ENCODE data around the gene IL5.

DNA sequence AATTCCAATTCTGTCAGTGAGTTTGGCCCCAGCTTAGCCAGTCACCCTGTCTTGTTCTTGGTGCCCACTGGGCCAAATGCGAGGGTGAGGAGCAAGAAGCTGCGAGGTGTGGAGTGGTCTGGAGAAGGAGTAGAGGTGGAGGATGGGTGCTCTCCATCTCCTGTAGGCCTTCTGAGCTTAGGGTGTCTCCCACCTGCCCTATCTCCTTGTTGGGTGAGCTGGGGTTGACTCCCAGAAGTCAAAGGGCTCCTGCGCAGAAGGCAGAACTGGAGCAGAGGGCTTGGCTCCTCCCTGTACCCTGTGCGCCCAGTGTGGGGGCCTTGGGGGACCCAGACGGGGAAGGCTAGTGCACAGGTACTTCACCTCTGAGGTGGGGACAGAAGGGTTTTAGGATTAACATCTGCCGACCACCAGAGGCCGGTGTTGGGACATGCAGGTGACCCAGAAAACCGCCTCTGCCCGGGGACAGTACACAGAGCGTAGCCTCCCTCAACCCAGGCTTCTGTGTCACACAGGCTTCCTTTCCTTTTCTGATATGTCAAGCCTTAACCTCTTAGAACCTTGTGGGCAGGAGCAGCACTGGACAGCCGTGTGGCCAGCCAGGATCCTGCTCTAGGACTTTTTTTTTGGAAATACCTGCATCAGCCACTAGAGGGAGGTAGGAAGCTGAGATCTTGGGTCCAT is 16.9 kb downstream of the IL5 start:
- TF ChIP-seq POLR2A (IDR thresholded peaks at IDR 0.05) (no peak), CTCF (IDR thresholded peaks at IDR 0.05) (peak; percentile 68 to 87 (median 82))

Data from body of pancreas (tissue), 4 donors.